Activated gamma-delta T cell treated with anti-CD3 and anti-CD28 coated beads, Interleukin-2, amount 50 U/mL, for 16 hours (primary cell): ENCODE results near the gene CD84.
"Not testable (repeated sequence)": the region's sequence is repeated elsewhere in the genome, so short reads cannot be mapped to it uniquely, and the experiment has no call there.

Source experiments
- DNase-seq: peaks from one replicate; pipeline ENCODE4 v3.0.0-alpha.2; 2020; ENCODE audit warnings: low read depth

Gene CD84

GRCh38 chr1:160575112-160575664, 4.1 kb downstream of the CD84 start:
- DNase-seq = no peak

- DNase-seq = no peak
Measured at GRCh38 chr1:160570840-160571239, 8.5 kb downstream of the CD84 start.

DNA sequence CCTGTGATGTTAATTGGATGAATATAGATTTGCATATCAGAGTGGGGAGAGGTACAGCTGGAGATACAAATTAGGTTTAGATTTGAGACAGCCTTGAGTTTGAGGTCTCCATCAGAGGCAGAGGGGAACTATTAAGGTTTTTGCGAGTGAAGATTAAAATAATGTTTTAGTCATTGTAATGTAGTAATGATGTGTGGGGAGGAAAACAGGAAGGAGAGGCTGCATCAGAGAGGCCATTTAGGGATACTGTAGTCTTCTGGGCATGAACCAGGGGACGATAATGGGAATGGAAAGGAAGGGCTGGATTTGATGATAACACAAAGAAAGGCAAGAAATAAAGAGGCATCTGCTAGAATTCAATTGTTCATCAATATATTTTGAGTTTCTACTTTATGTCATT, 9.5 kb downstream of the CD84 start:
- no peak for DNase-seq

- DNase-seq = peak; percentile 63
Measured at GRCh38 chr1:160567858-160568682, 11.2 kb downstream of the CD84 start.

- DNase-seq = no peak
Measured at GRCh38 chr1:160567341-160567740, 12.0 kb downstream of the CD84 start.

DNA sequence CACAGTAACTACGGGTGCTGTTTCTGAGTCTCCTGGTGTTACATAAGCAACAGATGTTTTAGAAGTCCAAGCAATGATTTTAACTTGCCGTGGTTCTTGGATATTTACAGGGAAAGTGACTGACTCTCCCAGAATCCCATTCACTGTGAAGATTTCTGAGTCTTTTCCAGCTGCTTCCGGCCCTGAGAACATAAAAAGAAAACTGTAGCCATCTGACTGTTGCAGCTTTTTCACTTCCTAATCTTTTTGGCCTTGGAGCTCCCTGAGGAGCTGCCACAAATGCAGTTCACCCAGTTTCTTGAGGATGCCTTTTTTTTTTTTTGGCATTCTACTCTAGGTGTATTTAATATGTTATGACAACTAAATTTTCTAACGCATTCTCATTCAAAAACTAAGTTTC, 13.7 kb downstream of the CD84 start:
- no peak for DNase-seq

GRCh38 chr1:160563230-160563629, 16.1 kb downstream of the CD84 start:
- DNase-seq = not testable (repeated sequence)

GRCh38 chr1:160562745-160563144, 16.6 kb downstream of the CD84 start:
- not testable (repeated sequence) for DNase-seq

- no peak for DNase-seq
Measured at GRCh38 chr1:160560806-160561205, 18.5 kb downstream of the CD84 start.

DNA sequence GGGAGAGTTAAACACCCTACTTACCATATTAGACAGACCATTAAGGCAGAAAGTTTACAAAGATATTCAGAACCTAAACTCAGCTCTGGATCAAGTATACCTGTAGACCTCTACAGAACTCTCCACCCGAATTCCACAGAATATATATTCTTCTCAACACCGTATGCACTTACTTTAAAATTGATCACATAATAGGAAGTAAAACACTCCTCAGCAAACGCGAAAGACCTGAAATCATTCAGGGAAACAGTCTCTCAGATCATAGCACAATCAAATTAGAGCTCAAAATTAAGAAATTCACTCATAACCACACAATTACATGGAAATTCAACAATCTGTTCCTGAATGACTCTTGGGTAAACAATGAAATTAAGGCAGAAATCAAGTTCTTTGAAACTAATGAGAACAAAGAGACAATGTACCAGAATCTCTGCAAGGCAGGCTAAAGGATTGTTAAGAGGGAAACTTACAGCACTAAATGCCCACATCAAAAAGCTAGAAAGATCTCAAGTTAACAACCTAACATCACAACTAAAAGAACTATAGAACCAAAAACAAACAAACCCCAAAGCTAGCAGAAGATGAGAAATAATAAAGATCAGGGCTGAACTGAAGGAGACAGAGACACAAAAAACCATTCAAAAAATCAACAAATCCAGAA, 19.1 kb downstream of the CD84 start:
- no peak for DNase-seq

DNA sequence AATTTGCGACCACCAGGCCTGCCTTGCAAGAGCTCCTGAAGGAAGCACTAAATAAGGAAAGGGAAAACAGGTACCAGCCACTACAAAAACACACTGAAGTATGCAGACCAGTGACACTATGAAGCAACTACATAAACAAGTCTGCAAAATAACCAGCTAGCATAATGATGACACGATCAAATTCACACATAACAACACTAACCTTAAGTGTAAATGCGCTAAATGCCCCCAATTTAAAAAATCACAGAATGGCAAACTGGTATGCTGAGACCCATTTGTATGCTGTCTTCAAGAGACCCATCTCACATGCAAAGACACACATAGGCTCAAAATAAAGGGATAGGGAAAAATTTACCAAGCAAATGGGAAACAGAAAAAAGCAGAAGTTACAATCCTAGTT, 19.9 kb downstream of the CD84 start:
- DNase-seq = not testable (repeated sequence)

- DNase-seq = no peak
Measured at GRCh38 chr1:160558660-160559380, 20.5 kb downstream of the CD84 start.

- DNase-seq = no peak
Measured at GRCh38 chr1:160553778-160554177, 25.5 kb downstream of the CD84 start.

DNA sequence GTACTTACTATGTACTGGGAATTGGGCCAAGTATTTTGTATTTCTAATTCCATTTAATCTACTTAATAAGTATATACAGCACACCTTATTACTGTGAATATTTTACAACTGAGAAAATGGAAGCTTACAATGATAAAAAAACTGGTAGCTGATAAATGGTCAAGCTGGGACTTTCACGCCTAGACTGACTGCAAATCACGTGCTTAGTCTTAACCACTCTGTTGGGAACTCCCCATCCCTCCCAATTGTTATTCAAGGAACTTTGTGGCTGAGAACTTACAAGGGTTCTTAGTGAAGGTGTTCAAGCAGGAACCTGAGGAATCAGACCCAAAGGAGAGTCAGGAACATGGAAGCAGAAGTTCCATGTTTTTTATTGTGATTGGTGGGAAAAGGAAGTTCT, 26.9 kb downstream of the CD84 start:
- DNase-seq = no peak

DNA sequence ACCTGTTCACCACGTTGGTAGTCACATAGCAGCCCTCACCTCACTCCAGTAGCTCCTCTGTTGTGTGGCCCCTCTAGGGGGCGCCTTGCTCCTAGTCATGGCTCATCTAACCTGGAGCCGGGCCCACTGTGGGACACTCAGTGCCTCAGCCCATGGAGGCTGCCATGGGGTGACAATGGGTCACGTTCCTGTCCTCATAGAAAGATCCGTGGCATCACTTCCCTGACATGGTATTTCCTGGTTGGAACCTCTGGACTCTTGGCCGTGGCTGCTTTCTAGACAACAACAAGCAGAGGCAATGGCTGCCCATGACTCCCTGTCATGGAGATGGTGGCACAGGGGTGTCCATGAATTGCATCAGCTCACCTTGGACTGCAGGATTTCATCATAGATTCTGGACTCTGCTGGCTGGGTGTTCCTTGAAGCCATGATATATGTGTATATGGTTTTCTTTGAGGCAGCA, 28.7 kb downstream of the CD84 start:
- peak; percentile 42 for DNase-seq

DNA sequence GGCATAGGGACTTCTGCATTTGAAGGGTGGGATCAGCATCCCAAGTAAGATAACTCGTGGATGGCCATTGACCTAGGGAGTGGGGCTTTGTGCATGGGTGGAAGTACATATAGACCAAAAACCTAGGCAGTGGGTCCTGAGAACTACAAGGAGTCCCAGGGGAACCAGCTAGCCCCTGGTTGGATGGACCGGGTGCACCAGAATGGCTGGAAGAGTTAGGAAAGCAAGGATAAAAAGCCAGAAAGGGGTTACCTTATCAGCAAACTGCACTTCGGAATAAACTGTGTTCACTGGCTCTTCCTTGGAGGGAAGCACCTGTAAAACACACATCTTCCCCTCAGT, 29.7 kb downstream of the CD84 start:
- no peak for DNase-seq

GRCh38 chr1:160548960-160549664, 30.2 kb downstream of the CD84 start:
- DNase-seq = no peak

- DNase-seq = no peak
Measured at GRCh38 chr1:160548183-160548582, 31.1 kb downstream of the CD84 start.

DNA sequence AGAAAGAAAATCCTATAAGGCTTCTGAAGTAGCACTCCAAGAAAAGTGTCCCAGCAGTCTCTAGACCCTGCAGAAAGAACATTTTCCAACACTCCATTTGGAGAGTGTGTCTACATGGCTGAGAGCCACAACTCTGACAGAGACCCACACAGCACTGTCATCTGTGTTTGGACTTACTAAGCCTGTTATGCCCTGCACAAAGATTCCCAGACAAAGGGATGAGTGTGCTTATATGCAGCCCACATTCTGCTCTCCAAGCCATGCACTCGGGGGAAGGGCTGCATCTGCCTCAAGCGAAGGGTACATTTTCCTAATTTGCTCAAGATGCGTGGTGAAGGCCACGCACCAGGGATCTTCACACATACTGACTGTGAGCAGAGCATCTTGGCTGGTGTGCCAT, 31.9 kb downstream of the CD84 start:
- no peak for DNase-seq

- DNase-seq = no peak
Measured at GRCh38 chr1:160546942-160547341, 32.4 kb downstream of the CD84 start.

DNA sequence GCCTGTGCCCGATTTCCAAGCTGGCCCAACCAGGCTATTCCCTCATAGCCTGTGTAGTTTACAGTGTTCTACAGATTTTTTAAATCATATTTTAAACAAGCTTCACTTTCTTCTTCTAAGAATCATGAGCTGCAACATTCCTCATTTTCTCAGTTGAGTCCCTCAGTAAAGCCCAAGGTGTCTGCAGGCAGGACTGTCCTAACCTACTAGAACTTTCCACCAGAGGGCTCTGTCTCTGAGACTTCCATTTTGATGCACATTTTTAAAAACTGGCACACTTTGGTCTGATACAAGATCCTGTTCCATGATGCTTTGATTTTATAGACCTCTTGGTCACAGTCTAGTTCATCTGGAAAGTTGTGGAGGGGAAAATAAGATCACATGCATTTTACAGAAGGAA, 34.6 kb downstream of the CD84 start:
- no peak for DNase-seq
